HepG2 (cell line): ENCODE measurements around the gene FBXO33. TPM values are rescaled to one million over a fixed set of nuclear protein-coding genes. Genes with fewer than 3 reads are reported as not detected.

ENCODE experiments used
- ARNT ChIP-seq: fragments of 450-650 bp; IDR thresholded peaks from 2 replicates; pipeline ENCODE4 v1.6.1; 2017
- CHCHD3 ChIP-seq: sonication (generic); formaldehyde crosslinking; IDR thresholded peaks from 2 replicates; pipeline ENCODE4 v1.8.0; 2022; ENCODE audit warnings: mild to moderate bottlenecking, missing genetic modification reagents, moderate library complexity
- DPF2 ChIP-seq: sonication (generic); formaldehyde crosslinking; IDR thresholded peaks from 2 replicates; pipeline ENCODE4 v1.4.0; 2020; ENCODE audit warnings: mild to moderate bottlenecking, low read depth, missing genetic modification reagents, borderline replicate concordance
- FOXA3 ChIP-seq: IDR thresholded peaks from 2 replicates; pipeline ENCODE4 v1.6.1; 2016; ENCODE audit warnings: missing genetic modification reagents, missing compliant biosample characterization
- GPN1 ChIP-seq: sonication (generic); formaldehyde crosslinking; IDR thresholded peaks from 2 replicates; pipeline ENCODE4 v1.5.1; 2020; ENCODE audit warnings: missing genetic modification reagents, borderline replicate concordance
- JUN ChIP-seq: sonication (generic); formaldehyde crosslinking; IDR thresholded peaks from 2 replicates; pipeline ENCODE4 v1.4.0; 2020; ENCODE audit warnings: mild to moderate bottlenecking, missing genetic modification reagents
- KAT2B ChIP-seq: fragments of 150-350 bp; IDR thresholded peaks from 2 replicates; pipeline ENCODE4 v1.6.1; 2014; ENCODE audit warnings: low read depth, low read length, borderline replicate concordance
- MAF1 ChIP-seq: sonication (generic); formaldehyde crosslinking; IDR thresholded peaks from 2 replicates; pipeline ENCODE4 v1.5.0; 2020; ENCODE audit warnings: missing genetic modification reagents, borderline replicate concordance
- PAXIP1 ChIP-seq: sonication (generic); formaldehyde crosslinking; conservative IDR thresholded peaks from 2 replicates; pipeline ENCODE4 v1.4.0; 2020; ENCODE audit warnings: mild to moderate bottlenecking, missing genetic modification reagents, moderate library complexity
- RNF219 ChIP-seq: sonication (generic); formaldehyde crosslinking; IDR thresholded peaks from 2 replicates; pipeline ENCODE4 v1.5.0; 2020; ENCODE audit warnings: mild to moderate bottlenecking, missing genetic modification reagents
- SCMH1 ChIP-seq: sonication (generic); formaldehyde crosslinking; IDR thresholded peaks from 2 replicates; pipeline ENCODE4 v1.9.0; 2021; ENCODE audit warnings: missing genetic modification reagents, mild to moderate bottlenecking, borderline replicate concordance
- SIX4 ChIP-seq: sonication (generic); formaldehyde crosslinking; IDR thresholded peaks from 2 replicates; pipeline ENCODE4 v1.4.0; 2020; ENCODE audit warnings: missing genetic modification reagents
- TERF1 ChIP-seq: sonication (generic); formaldehyde crosslinking; IDR thresholded peaks from 2 replicates; pipeline ENCODE4 v1.8.0; 2022; ENCODE audit warnings: mild to moderate bottlenecking, missing genetic modification reagents, moderate library complexity
- ZFP37 ChIP-seq: sonication (generic); formaldehyde crosslinking; IDR thresholded peaks from 2 replicates; pipeline ENCODE4 v1.4.0; 2020; ENCODE audit warnings: missing genetic modification reagents, borderline replicate concordance
- ZFP90 ChIP-seq: sonication (generic); formaldehyde crosslinking; IDR thresholded peaks from 2 replicates; pipeline ENCODE4 v1.8.0; 2022; ENCODE audit warnings: missing genetic modification reagents, mild to moderate bottlenecking, inconsistent platforms, borderline replicate concordance
- ZNF18 ChIP-seq: sonication (generic); formaldehyde crosslinking; IDR thresholded peaks from 2 replicates; pipeline ENCODE4 v1.8.0; 2022; ENCODE audit warnings: mild to moderate bottlenecking, missing genetic modification reagents; ENCODE audit not compliant: insufficient replicate concordance
- ZNF558 ChIP-seq: sonication (generic); formaldehyde crosslinking; IDR thresholded peaks from 2 replicates; pipeline ENCODE4 v1.9.0; 2022; ENCODE audit warnings: mild to moderate bottlenecking, missing genetic modification reagents, borderline replicate concordance
- ZNF784 ChIP-seq: sonication (generic); formaldehyde crosslinking; IDR thresholded peaks from 2 replicates; pipeline ENCODE4 v1.5.1; 2020; ENCODE audit warnings: missing genetic modification reagents, mild to moderate bottlenecking, borderline replicate concordance
- ZNF839 ChIP-seq: sonication (generic); formaldehyde crosslinking; IDR thresholded peaks from 2 replicates; pipeline ENCODE4 v1.4.0; 2020; ENCODE audit warnings: missing genetic modification reagents, mild to moderate bottlenecking, borderline replicate concordance
- polyA plus RNA-seq, 8 experiments: library from polyadenylated mRNA; depleted of rRNA in 3 of 8; stranded (reverse) in 7 of 8; unstranded in 1 of 8; fragments of >200 nt; fragmentation: Illumina TruSeq in 4 of 8; extraction: Trizol in 4 of 8; gene quantifications; 2 replicates each; pipeline versions ENCODE4 v1.2.1 to v1.2.3, GENCODE V29; 2011 to 2016; ENCODE audit warnings: low read depth in 4 of 8, missing spikeins in 1 of 8, mixed read lengths in 1 of 8; ENCODE audit not compliant: insufficient read depth in 1 of 8
- total RNA-seq, 5 experiments: library from RNA; depleted of rRNA; stranded (reverse); fragments of >200 nt; fragmentation: Illumina TruSeq; extraction: Trizol; gene quantifications; 2 replicates each; pipeline ENCODE4 v1.2.3, GENCODE V29; 2016; ENCODE audit warnings: low read depth in 1 of 5

Gene FBXO33
- total and polyA plus RNA-seq, 2 of the 13 experiments (the other 11 are each of a cell fraction or from before 2014, with no cell fraction given): 15.5 to 16.9 TPM

GRCh38 chr14:39431416-39432178, 636 bp downstream of the FBXO33 start (continued):
- no peak for TF ChIP-seq SCMH1 (CRISPR knock-in tag)
- TF ChIP-seq ZNF558 (CRISPR knock-in tag): 0 out of 2 replicates have a peak, but pooled peaks have one; percentile 24
- TF ChIP-seq ZNF839 (CRISPR knock-in tag): 0 out of 2 replicates have a peak, but pooled peaks have one; percentile 96
- TF ChIP-seq SIX4 (CRISPR knock-in tag): no peak; the same call in 1 of the 2 replicates
- TF ChIP-seq GPN1 (CRISPR knock-in tag): 0 out of 2 replicates have a peak, but pooled peaks have one; percentile 86
- no peak for TF ChIP-seq ZNF784 (CRISPR knock-in tag)
- TF ChIP-seq KAT2B: no peak
- no peak; the same call in 1 of the 2 replicates for TF ChIP-seq MAF1 (CRISPR knock-in tag)
- TF ChIP-seq ZFP90 (CRISPR knock-in tag): peak; percentile 70
- no peak for TF ChIP-seq RNF219 (CRISPR knock-in tag)
- no peak for TF ChIP-seq JUN (CRISPR knock-in tag)
- TF ChIP-seq FOXA3 (CRISPR knock-in tag): no peak
- TF ChIP-seq CHCHD3 (CRISPR knock-in tag): no peak
- 0 out of 2 replicates have a peak, but pooled peaks have one; percentile 63 for TF ChIP-seq ZFP37
- TF ChIP-seq ZNF18 (CRISPR knock-in tag): no peak
- TF ChIP-seq ARNT: no peak
- no peak for TF ChIP-seq PAXIP1 (CRISPR knock-in tag)
- 0 out of 2 replicates have a peak, but pooled peaks have one; percentile 18 for TF ChIP-seq TERF1 (CRISPR knock-in tag)
- no peak for TF ChIP-seq DPF2
